ENCODE data around the gene RUFY2. TPM values are rescaled to one million over a fixed set of nuclear protein-coding genes. Genes with fewer than 3 reads are reported as not detected.

The RUFY2 gene
- total RNA-seq, 4 donors from 2014 or later: 26.9 to 37.7 (median 32.8) TPM

- no peak for TF ChIP-seq CTCF (IDR thresholded peaks at IDR 0.05; ENCODE audit: low read depth)
Measured at GRCh38 chr10:68362590-68362989, 44.5 kb downstream of the RUFY2 start.

DNA sequence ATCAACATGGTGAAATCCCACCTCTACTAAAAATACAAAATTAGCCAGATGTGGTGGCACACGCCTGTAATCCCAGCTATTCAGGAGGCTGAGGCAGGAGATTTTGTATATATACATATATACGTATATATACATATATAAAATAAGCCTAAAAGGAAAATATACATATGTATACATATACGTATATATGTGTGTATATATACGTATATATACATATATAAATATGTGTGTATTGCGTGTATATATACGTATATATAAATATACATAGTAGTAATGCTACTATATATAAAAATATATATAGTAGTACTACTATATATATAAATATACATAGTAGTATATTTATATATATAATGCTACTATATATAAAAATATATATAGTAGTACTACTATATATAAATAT lies 47.9 kb downstream of the RUFY2 start:
- no peak for TF ChIP-seq CTCF (IDR thresholded peaks at IDR 0.05; ENCODE audit: low read depth)

GRCh38 chr10:68353537-68353936 lies 53.5 kb downstream of the RUFY2 start:
- no peak for TF ChIP-seq CTCF (IDR thresholded peaks at IDR 0.05; ENCODE audit: low read depth)

- TF ChIP-seq CTCF (IDR thresholded peaks at IDR 0.05; ENCODE audit: low read depth): no peak
Measured at GRCh38 chr10:68348265-68348741, 58.8 kb downstream of the RUFY2 start.

DNA sequence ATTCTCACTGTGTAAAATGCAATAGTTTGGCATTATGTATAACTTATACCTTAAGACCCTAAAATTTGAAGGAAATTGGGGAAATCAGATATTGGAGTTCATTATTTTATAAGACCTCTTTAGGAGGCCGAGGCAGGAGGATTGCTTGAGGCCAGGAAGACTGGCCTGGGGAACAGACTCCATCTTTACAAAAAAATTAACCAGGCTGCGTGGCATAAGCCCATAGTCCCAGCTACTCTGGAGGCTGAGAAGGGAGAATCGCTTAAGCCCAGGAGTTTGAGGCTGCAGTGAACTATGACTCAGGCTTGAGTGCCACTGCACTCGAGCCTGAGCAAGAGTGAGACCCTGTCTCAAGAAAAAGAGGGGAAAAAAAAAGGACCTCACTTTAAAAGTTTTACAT lies 60.3 kb downstream of the RUFY2 start:
- no peak for TF ChIP-seq CTCF (IDR thresholded peaks at IDR 0.05; ENCODE audit: low read depth)

DNA sequence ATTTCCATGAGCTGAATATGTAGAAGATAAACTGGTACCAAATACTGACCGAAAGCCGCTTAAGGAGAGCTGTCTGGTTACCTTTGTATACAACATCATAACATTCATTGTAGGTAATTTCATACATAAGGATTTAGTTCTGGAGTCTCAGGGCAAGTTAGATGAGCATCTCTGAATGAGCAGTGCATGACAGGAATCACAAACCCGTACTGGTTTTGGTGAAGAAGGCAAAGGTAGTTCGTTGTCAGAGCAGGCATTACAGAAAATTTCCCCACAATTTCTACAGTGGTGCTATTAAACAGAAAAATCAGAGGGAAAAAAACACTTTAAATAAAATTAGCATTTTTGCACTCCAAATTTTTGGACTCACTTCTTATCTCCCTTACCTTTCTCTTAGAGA lies 61.5 kb downstream of the RUFY2 start:
- TF ChIP-seq CTCF (IDR thresholded peaks at IDR 0.05; ENCODE audit: low read depth): no peak

GRCh38 chr10:68342909-68343516 lies 64.1 kb downstream of the RUFY2 start:
- TF ChIP-seq CTCF (IDR thresholded peaks at IDR 0.05; ENCODE audit: low read depth): no peak
